Globus pallidus (tissue), 1 donor: ENCODE results near the gene C2CD3.

Experiments
- DNase-seq: peaks from one replicate; pipeline ENCODE4 v3.0.0-alpha.2; 2015; ENCODE audit warnings: low spot score

C2CD3 gene, protein sequence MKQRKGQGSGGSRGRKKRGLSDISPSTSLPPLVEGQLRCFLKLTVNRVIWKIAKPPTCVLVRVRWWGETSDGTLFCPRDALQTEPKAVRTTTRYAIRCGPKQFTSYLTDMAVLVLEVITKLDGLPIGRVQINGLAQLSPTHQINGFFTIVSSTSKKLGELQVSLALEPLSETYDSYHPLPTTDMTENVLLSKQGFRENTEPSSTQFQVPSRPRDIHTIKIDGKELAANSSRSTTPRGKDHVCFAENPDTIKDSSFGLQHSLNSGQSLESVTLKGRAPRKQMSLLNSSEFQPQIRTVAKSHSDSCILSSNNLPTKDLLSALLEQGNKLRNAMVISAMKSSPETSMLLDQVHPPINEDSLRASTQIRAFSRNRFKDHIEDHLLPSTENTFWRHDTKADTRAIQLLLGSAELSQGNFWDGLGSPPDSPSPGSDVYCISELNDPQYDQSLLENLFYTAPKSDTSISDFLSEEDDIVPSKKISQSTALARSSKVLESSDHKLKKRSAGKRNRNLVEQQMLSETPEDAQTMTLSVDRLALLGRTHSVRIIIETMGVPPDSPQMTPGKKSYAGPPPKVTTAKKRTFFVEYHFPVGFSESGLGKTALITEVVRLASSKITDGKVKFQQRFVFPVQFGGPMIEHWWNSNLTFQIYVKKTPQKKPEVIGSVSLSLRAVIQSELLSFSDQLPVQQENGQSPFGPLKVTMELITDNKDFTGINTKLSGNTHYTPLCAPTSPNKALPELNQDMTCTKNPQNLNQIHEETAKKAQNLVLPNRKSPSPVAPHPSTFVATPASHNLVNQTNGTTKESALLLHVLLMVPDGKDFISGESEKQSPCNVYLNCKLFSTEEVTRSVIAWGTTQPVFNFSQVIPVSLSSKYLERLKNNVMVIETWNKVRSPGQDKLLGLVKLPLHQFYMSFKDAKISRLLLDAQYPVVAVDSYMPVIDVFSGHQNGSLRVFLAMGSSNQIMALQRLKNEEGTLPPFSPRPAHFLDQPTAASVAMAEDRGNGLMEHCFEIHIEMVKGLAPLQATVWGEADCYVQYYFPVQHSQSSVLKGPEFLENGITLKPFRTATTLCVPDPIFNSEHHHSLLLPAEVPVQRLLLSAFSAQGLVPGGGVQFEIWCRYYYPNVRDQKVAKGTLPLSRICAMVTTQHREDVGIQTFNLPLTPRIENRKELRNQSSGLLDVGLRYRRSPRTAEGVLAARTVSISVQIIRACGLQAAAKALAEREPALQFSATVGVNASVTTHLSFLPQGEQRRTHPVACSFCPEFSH (N-terminal part only)

DNA sequence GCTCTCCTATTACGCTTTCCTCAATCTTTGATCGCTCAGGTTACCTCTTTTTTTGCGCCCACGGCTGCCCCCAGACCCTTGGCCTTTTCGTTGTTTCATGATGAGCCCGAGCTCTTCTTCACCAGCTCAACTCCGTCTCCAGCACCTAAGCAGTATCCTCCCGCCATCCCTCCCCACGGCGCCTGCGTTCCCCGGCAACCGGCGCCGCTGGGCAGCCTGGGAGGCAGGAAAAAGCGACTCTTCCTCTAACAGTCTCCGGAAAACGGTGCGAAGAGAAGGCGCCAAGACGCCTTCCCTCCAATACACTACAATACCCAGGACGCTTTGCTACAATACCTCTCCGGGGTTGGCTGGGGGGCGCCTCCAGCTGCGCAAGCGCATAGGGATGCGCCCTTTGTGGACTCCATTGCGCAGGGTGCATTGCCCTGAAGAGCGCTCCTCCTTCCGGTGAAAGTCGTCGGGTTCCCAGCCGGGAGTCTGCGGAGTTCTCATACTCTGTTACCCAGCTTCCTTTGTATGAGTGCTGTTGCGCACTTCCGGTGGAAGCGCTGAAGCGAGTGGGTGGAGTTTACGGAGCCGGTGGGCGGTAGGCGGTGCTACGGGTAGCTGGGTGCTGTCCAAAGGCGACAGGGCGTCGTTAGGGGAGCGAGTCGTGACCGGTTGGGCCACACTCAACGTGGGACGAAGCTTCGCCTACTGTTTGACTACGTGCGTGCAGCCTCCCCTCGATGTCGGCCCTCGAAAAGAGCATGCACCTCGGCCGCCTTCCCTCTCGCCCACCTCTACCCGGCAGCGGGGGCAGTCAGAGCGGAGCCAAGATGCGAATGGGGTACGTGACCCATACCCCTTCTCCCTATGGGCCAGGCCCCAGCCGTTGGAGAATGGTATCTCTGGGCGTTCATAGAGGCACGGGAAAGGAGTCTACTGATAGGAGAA lies at the start of gene C2CD3, which contains the start of gene PPME1:
TSS of gene C2CD3 (minus strand) at position 309 of the 936 bp plus-strand sequence. CDS start at position 99, 210 bp downstream.
TSS of gene PPME1 (plus strand) at position 596 of the 936 bp plus-strand sequence. CDS start at position 729, 133 bp downstream.
- peak; percentile 100 for DNase-seq

DNA sequence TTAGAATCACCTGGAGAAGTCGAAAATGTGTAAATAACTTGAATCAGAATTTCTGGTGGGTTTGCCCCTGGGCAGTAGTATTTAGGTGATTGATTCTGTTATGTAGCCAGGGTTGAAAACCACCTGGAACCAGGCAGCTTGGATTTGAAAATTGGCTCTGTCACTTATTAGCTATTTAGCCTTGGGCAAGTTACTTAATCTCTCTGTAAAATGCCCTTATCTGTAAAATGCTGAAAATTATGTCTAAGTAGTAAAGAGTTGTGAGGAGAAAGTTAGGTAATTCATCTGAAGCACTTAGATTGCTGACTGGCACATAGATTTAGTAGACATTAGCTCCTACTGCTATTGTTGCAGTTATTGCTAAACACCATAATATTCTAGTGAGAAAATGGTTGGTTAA lies 49.6 kb upstream of the C2CD3 start:
- DNase-seq, result no peak

DNA sequence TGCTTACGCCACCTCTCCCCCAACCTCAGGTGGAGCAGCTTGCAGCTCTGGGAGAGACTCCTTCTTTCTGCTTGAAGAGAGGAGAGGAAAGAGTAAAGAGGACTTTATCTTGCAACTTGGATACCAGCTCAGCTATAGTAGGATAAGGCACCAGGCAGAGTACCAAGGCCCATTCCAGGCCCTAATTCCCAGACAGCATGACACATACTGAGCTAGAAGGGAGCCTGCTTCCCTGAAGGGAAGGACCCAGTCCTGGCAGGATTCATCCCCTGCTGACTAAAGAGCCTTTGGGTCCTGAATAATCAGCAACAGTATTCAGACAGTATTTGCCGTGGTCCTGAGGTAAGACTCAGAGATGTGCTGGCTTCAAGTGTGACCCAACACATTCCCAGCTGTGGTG lies 41.7 kb upstream of the C2CD3 start:
- no peak for DNase-seq

DNA sequence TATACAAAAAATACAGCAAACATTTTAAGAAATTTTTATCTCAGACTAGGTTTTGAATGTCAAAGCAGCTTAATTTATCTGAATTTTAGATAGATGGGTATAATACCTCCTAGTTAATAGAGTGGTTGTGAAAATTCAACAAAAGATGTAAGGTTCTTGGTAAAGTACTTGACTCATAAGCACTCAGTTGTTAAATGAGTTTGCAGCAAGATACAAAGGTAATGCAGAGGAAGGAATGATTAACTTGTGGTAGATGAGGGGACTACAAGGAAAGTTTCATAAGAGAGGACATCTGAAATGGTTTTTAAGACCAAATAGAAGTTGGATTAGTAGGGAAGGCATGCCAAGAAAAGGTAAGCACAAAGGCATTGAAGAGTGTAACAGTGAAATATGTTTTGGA lies 37.7 kb upstream of the C2CD3 start:
- DNase-seq, result no peak

DNA sequence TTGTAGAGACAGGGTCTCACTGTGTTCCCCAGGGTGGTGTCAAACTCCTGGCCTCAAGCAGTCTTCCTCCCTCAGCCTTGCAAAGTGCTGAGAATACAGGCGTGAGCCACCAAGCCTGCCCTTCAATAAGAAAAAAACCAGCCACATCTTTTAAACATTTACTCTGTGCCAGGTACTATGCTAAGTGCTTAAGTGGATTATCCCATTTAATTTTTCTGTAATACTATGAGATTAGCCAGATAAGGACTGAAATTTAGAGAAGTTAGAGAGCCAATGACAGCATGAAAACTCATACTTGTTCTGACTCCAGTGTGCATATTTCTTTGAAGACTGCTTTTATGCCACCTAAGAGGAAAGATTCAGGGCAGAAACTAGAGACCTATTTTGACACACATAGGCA lies 35.9 kb upstream of the C2CD3 start:
- DNase-seq, result no peak

DNA sequence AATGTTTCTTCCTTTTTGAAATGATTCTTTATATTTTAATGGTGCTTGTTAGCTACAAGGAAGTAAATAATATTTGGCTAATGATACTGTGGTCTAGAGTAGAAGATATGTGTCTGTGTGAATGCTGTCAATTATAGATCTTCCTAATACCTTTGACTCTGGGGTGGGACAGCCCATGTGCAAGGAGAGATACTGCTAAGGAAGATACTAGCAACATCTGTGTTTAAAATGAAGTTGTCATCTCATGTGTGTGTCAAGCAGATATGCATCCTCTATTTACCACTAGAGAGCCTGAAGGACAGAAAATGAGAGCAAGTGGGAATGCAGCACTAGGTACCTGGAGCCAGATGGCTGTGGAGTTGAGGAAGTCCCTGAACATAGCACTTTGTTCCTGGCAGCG lies 34.4 kb upstream of the C2CD3 start:
- no peak for DNase-seq

DNA sequence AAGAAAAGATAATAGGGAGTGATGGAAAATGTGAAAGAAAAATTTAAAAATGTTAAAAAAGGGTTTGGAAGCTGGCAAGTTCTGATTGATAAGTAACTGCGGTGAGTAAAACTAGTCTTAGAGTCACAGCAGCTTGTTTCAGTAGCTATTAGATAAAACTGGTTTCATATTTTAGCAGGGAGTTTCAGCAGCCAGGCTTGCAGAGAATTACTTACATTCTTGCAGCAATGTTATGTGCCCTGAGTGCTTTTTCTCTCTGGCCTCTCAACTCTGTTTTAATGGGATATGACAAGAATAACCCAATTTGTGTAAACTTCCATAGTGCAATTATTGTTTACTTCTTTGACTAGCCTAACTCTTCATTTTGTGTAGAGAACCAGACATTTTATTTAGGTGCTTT lies 33.9 kb upstream of the C2CD3 start:
- DNase-seq, result no peak

DNA sequence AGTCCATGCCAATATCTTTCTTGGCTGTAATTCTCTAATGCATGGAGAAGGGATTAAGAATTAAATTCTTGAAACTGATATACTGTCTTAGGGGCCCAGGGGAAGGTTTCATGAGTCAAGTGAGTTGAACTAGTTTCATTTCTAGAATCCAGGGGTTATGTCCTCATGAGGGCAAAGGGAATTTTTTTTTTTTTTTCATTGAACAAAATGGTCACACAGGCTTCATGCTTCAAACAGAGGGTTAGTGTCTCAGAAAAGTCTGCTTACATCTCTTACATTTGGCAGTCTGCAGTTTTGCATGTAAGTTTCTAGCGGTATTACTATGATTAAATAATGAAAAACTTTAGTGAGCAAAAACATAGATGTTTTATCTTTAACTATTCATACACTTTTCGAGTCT lies 33.2 kb upstream of the C2CD3 start:
- DNase-seq, result no peak

DNA sequence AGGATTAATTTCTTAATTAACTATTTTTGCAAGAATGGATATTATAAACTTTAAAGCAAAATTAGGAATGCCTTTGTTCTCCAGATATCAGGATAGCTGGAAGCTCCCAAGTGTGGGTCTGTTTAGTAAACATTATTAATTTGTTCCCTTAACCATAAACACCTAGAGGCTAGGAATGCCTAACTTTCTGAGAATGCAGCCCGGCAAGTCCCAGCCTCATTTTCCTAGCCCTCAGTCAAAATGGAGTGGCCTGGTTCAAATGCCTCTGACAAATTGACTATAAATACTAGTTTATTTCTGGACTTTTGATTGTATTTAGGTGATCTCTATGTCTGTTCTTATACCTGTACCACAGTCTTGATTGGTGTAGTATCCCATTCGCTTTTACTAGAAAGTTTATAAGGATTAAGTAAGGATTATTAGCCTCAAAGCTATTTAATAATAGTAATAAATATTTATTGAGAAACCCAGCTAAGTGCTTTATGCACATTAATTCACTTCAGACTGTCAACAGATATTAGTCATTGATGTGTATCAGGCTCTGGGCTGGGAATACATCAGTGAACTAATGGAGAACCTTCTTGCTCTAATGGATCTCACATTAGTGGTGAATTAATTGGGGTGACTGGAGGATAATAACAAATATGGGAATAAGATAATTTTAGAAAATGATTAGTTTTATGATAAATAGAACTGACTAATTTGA lies 26.1 kb upstream of the C2CD3 start:
- no peak for DNase-seq

DNA sequence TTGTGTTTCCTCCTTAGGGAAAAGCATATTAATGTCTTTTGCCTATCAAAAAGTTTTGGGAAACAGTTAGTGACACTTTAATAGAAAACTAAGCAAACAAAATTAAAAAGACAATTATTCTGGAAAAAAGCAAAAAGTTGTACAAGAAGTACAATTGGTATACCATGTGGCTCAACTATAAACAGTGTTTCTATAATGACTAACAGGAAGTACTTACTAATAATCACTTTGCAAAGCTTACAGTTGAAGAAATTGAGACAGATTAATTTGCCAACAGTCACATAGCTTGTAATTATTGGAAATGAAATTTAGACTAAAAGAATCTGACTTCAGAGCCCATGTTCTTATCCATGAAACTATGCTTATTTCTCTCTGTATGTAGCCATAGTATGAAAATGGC lies 25.0 kb upstream of the C2CD3 start:
- DNase-seq, result no peak

DNA sequence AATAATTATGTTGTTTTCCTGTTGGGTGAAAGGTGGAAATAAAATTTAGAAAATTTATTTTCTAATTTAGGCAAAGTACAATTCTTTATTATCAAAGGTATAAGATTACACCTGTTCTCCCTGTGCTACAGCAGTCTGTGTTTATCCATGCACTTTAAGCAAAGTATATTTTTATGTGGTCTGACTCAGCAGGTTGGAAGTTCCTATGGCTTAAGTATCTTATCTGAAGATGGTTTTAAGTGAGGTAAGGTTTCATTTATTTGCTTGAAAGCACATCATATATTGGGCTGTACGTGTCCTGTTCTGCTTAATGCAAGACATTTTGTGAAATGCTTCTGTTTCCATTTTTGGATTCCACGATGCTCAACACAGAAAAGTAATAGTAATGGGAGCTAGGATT lies 14.9 kb upstream of the C2CD3 start:
- no peak for DNase-seq

DNA sequence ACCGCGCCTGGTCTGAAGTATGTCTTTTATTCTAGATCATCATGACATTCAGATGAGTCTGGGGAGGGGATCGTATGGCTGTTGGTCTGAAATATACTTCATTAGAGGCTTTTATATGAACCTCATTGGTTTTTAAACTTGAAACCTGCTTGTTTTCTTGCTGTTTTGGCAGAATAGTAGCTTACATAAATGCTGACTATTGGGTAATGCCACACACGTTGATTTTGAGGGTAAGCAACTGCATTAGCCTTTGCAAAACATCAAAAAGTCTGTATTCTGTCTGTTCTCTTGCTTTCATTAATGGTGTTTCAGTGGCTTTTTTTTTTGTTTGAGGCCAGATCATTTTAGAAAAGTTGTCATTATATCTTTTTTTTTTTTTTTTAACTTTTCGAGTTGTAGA lies 14.5 kb upstream of the C2CD3 start:
- DNase-seq, result no peak

DNA sequence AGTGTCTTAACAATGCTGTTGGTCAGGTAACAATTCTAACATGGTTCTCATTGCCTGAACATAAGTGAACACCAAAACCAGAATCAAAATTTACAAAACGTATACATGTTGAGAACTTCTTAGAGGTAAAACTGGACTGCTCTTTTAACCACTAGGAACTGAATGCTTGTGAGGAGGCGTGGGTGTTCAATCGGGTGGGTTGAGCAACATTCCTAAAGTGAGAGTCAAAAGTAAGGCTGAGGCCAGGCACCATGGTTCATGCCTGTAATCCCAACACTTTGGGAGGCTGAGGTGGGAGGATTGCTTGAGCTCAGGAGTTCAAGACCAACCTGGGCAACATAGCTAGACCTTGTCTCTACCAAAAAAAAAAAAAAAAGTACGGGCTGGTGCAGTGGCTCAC lies 11.8 kb upstream of the C2CD3 start:
- DNase-seq, result no peak

DNA sequence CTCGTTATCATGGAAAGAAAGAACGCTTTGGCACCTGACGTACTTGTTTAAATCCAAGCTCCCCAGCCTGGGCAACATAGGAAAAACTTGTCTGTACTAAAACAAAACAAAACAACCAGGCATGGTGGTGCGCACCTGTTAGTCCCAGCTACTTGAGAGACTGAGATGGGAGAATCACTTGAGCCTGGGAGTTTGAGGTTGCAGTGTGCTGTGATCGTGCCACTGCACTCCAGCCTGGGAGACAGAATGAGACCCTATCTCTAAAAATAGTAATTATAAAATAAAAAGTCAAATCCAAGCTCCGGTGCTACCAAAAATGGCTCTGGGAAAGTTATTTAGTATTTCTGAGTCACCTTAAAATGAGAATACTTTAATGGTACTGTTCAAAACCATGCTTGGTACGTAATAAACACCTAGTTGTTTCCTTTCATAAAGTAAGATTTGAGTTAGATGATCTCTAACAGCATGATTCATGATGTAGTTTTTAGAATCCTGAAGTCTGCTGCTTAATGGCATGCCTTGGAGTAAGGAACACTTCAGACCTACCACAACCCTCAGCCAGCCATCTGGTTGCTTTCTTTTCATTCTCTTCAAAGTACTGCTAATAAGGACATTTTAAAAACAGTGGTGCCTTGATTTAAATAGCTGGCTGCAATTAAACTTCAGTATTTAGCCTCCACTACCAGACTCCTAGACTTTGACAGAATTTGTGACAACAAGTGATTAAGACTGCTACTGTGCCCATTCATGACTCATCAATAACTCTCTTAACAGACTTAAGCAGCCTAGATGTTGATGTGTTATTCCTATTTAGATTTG lies 8.6 kb upstream of the C2CD3 start:
- no peak for DNase-seq

DNA sequence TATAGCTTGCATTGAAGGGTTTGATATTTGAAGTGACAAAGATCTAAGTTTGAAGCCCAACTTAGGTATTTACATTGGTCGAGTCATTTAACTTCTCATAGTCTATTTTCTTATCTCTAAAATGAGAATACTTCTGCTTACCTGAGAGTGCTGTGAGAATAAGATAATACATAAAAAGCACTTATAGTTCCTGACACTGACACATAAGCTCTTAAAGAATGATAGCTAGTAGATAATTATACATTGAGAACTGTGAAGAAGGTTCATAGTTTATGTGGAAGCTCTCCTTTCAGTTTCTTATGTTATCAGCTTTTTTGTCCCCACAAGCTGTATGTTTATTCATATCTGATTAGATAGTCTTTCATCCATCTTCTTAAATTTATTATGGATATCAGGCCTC lies 5.1 kb upstream of the C2CD3 start:
- DNase-seq, result no peak

DNA sequence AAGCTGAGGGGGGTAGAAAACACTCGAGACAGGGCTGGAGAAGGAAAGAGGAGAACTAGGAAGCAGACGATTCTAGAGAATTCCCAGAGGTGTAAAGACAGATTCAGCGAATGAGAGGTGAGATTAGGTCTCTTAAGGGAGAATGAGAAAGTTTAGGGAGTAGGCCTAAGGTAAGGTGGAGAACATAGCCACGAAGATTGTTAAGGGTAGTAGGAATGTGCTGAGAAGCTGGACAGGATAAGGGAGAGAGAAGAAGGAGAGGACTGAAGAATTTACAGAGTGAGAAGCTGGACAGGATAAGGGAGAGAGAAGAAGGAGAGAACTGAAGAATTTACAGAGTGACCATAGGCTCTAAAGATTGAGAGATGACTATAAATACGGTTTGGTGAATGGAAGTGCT lies 1.2 kb upstream of the C2CD3 start:
- DNase-seq, result no peak

DNA sequence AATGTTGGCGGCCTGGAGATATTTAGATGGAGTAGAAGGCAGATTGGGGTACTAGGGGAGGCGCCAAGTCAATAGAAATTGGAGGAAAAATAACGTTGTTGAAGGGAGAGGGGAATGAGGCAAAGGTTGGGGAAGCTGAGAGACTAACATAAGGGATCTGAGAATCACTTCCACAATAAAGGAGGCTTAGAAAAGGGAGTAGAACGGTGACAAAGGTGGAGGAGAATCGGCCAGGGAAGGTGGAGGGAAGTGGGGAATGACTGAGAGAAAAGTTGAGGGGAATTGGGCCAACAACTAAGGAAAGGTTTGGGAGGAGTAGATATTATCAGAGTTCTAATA lies 797 bp upstream of the C2CD3 start:
- no peak for DNase-seq

DNA sequence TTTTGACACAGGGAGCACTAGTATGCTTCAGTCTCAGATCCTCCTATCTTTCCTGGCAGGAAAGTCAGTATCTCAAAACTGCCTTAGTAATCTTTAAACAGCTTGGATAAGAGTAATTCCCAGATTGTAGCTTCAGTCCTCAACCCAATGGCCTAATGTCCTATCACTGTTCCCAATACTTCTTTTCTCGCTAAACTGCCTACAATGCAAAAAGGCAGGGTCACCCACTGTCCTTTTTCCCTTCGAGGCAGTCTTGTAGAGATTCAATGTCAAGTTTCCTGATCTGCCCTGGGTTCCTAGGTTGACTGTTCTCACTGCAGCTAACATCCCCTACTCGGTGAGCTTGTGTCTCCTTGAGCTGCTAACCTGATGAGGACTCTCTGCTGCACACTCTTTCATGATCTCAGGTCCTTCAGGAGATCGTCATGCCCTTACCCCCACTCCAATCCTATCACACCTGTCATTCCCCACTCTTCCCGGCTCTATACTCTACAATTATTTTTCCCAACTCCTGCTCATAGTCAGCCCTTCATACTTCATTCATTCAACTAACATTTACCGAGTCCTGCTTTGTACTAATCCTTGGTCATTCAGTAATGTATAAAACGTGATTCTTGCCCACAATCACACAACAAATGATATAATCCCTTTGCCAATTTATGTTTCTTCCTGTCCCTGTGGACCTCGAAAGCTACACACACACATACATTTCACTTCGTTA lies 904 bp downstream of the C2CD3 start:
- DNase-seq, result no peak

DNA sequence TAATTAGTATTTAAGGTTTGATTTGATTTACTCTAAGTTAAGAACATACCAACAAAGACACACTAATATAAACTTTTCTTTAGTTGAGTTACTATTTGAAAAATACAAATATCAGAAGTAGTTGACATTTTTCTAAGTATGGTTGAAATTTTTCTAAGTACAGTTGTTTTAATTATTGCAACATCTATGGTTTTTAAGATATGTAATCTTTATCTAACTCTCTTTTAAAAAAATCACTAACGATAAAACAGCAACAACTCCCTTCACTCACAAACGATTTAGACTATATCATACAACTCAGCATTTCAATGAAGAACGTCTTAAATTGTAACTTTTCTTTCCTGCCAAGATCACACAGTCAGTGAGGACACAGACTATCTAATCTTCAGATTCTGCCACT lies 2.0 kb downstream of the C2CD3 start:
- no peak for DNase-seq
